Astrocyte (in vitro differentiated cells and primary cell): ENCODE results near the gene SLC38A11.

ENCODE experiments used
- EZH2 ChIP-seq: IDR thresholded peaks from 2 replicates; pipeline ENCODE4 v1.6.1; 2012; ENCODE audit warnings: mild to moderate bottlenecking, low read length, inconsistent platforms; ENCODE audit not compliant: insufficient read depth
- TF ChIP-seq, protein P1 (sequence below): IDR thresholded peaks from 2 replicates; pipeline ENCODE4 v1.5.1; 2011; ENCODE audit warnings: low read depth, mild to moderate bottlenecking, inconsistent platforms, low read length, moderate library complexity; ENCODE audit not compliant: insufficient read depth

DNA sequence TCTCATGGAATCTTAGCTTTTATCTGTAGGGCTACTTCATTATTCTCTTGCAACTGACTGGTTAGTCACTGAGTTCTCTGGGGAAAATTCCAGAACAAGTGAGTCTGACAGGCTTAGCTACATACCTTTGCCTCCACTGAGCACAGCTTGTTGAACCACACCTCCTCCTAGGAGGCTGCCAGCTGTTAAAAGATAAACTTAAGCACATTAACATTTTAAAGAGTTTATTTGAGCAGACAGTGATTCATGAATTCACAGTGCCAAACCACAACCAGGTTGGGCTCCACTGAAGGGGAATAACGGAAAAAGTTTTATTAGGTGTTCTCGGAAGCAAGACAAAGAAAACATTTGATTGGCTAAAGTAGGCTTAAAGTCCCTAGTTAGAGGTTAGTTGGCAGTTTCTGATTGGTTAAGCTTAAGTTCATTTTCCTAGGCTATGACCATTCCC is 12.5 kb upstream of the SLC38A11 start:
- TF ChIP-seq EZH2 = no peak
- TF ChIP-seq, protein P1, sequence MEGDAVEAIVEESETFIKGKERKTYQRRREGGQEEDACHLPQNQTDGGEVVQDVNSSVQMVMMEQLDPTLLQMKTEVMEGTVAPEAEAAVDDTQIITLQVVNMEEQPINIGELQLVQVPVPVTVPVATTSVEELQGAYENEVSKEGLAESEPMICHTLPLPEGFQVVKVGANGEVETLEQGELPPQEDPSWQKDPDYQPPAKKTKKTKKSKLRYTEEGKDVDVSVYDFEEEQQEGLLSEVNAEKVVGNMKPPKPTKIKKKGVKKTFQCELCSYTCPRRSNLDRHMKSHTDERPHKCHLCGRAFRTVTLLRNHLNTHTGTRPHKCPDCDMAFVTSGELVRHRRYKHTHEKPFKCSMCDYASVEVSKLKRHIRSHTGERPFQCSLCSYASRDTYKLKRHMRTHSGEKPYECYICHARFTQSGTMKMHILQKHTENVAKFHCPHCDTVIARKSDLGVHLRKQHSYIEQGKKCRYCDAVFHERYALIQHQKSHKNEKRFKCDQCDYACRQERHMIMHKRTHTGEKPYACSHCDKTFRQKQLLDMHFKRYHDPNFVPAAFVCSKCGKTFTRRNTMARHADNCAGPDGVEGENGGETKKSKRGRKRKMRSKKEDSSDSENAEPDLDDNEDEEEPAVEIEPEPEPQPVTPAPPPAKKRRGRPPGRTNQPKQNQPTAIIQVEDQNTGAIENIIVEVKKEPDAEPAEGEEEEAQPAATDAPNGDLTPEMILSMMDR = no peak
